IMR-90 (cell line): ENCODE data around the gene TBC1D17. TPM values are rescaled to one million over a fixed set of nuclear protein-coding genes. Genes with fewer than 3 reads are reported as not detected.

ENCODE experiments used
- ATAC-seq: fragments of 200-7000 bp; cut with Tn5 transposase; 2 replicates; pipeline ENCODE4 v1.9.1; 2020; ENCODE audit warnings: low read depth, mild to moderate bottlenecking, moderate library complexity
- BruUV-seq: library from RNA; stranded (reverse); fragments of 400-500 nt; replicated peaks from 2 replicates; lab custom pipeline; 2021; lab: Mats Ljungman, UMichigan
- CTCF ChIA-PET: fragments of 300-600 bp; formaldehyde crosslinking; extraction: SDS; loops from one replicate; lab custom pipeline; 2021; ENCODE audit warnings: antibody characterized with exemption; lab: Yijun Ruan, JAX
- POLR2A ChIA-PET: fragments of 300-600 bp; sonication (Branson Sonifier 250); formaldehyde crosslinking; loops from one replicate; lab custom pipeline; 2022; ENCODE audit warnings: antibody characterized with exemption; ENCODE audit not compliant: unreplicated experiment; lab: Charles Lee
- DNase-seq: peaks from one replicate; pipeline ENCODE4 v3.0.0; 2013
- H2AFZ ChIP-seq: replicated peaks from 2 replicates; pipeline ENCODE3; 2013; ENCODE audit warnings: low read length, mild to moderate bottlenecking; ENCODE audit not compliant: poor library complexity
- H2AK5ac ChIP-seq: 2 replicates; pipeline ENCODE4 v1.6.1; 2013; ENCODE audit warnings: low read depth, low read length, inconsistent platforms
- H2AK9ac ChIP-seq: replicated peaks from 2 replicates; pipeline ENCODE3; 2013; ENCODE audit warnings: mild to moderate bottlenecking, low read depth, low read length, moderate library complexity; ENCODE audit not compliant: poor library complexity
- H2BK120ac ChIP-seq: 2 replicates; pipeline ENCODE4 v1.6.1; 2013; ENCODE audit warnings: low read depth, low read length, inconsistent platforms
- H2BK15ac ChIP-seq: 3 replicates; pipeline ENCODE4 v1.6.1; 2013; ENCODE audit warnings: low read depth, low read length, inconsistent platforms
- H2BK20ac ChIP-seq: 2 replicates; pipeline ENCODE4 v1.6.1; 2013; ENCODE audit warnings: low read depth, mild to moderate bottlenecking, inconsistent platforms, low read length, moderate library complexity
- H2BK5ac ChIP-seq: 2 replicates; pipeline ENCODE4 v1.6.1; 2013; ENCODE audit warnings: mild to moderate bottlenecking, low read depth, low read length, inconsistent platforms; ENCODE audit not compliant: poor library complexity, severe bottlenecking
- H3K14ac ChIP-seq: replicated peaks from 2 replicates; pipeline ENCODE4 v1.6.1; 2013; ENCODE audit warnings: low read depth, low read length, inconsistent platforms
- H3K18ac ChIP-seq: 2 replicates; pipeline ENCODE4 v1.6.1; 2013; ENCODE audit warnings: low read depth, low read length, control low read depth
- H3K23ac ChIP-seq: 2 replicates; pipeline ENCODE4 v1.6.1; 2013; ENCODE audit warnings: low read depth, low read length, inconsistent platforms
- H3K27ac ChIP-seq: 2 replicates; pipeline ENCODE4 v1.5.1; 2013; ENCODE audit warnings: mild to moderate bottlenecking, control low read depth, low read length; ENCODE audit not compliant: insufficient read depth
- H3K27me3 ChIP-seq: 2 replicates; pipeline ENCODE4 v1.6.1; 2013; ENCODE audit warnings: low read length; ENCODE audit not compliant: control insufficient read depth, insufficient read depth
- H3K36me3 ChIP-seq: 2 replicates; pipeline ENCODE4 v1.6.1; 2013; ENCODE audit warnings: low read length, mixed read lengths; ENCODE audit not compliant: control insufficient read depth, insufficient read depth
- H3K4ac ChIP-seq: 2 replicates; pipeline ENCODE4 v1.6.1; 2013; ENCODE audit warnings: low read depth, low read length, inconsistent platforms
- H3K4me1 ChIP-seq: 2 replicates; pipeline ENCODE4 v1.6.1; 2013; ENCODE audit warnings: low read length, mixed read lengths; ENCODE audit not compliant: control insufficient read depth, insufficient read depth
- H3K4me2 ChIP-seq: 2 replicates; pipeline ENCODE4 v1.6.1; 2013; ENCODE audit warnings: low read depth, mild to moderate bottlenecking, control low read depth, low read length, moderate library complexity
- H3K4me3 ChIP-seq: 2 replicates; pipeline ENCODE4 v1.5.1; 2013; ENCODE audit warnings: low read depth, mild to moderate bottlenecking, control low read depth, low read length, moderate library complexity; ENCODE audit not compliant: insufficient read depth
- H3K56ac ChIP-seq: 2 replicates; pipeline ENCODE4 v1.6.1; 2013; ENCODE audit warnings: low read length, inconsistent platforms; ENCODE audit not compliant: insufficient read depth; ENCODE audit errors: extremely low read depth
- H3K79me1 ChIP-seq, 2 experiments: 2 replicates each; pipeline ENCODE4 v1.6.1; 2013; ENCODE audit warnings: low read length in 2 of 2, inconsistent platforms in 1 of 2, low read depth in 1 of 2
- H3K9ac ChIP-seq: 2 replicates; pipeline ENCODE4 v1.6.1; 2013; ENCODE audit warnings: low read depth, low read length, control low read depth
- H3K9me1 ChIP-seq: 2 replicates; pipeline ENCODE4 v1.6.1; 2013; ENCODE audit warnings: low read length, inconsistent platforms; ENCODE audit not compliant: insufficient read depth
- H3K9me3 ChIP-seq: 2 replicates; pipeline ENCODE4 v1.6.1; 2013; ENCODE audit warnings: low read length; ENCODE audit not compliant: control insufficient read depth, insufficient read depth
- H4K20me1 ChIP-seq: 2 replicates; pipeline ENCODE4 v1.6.1; 2013; ENCODE audit warnings: low read length, inconsistent platforms; ENCODE audit not compliant: insufficient read depth
- H4K5ac ChIP-seq: 2 replicates; pipeline ENCODE4 v1.6.1; 2013; ENCODE audit warnings: mild to moderate bottlenecking, low read depth, low read length, control low read depth
- H4K8ac ChIP-seq, 2 experiments: 2 replicates each; pipeline ENCODE4 v1.6.1; 2013; ENCODE audit warnings: low read depth in 2 of 2, low read length in 2 of 2, control low read depth in 1 of 2, inconsistent platforms in 1 of 2
- H4K91ac ChIP-seq: 2 replicates; pipeline ENCODE4 v1.6.1; 2013; ENCODE audit warnings: low read depth, low read length, inconsistent platforms; ENCODE audit not compliant: insufficient read depth
- USF2 ChIP-seq: fragments of 150-350 bp; IDR thresholded peaks from 2 replicates; pipeline ENCODE4 v1.6.1; 2017; ENCODE audit warnings: mild to moderate bottlenecking, antibody characterized with exemption, low read length, low read depth
- WGBS, 2 experiments: methylation state at CpG; one replicate each; pipeline versions ENCODE4 v1.1.5 to v1.1.7; 2013; ENCODE audit warnings: missing lambda C conversion rate in 2 of 2; ENCODE audit not compliant: insufficient read length in 1 of 2; ENCODE audit errors: extremely low coverage in 2 of 2; 5-methylcytosine and 5-hydroxymethylcytosine counted together
- dilution Hi-C: fragments of 300-500 bp; cut with HindIII; formaldehyde crosslinking; loops from one replicate; pipeline ENCODE4 v1.14.3; 2018; ENCODE audit warnings: low sequenced_read_pairs; ENCODE audit not compliant: unreplicated experiment
- in situ Hi-C: fragments of 300-500 bp; cut with MboI; formaldehyde crosslinking; loops from 3 replicates; pipeline ENCODE4 v1.14.3; 2019; ENCODE audit warnings: low sequenced_read_pairs, inconsistent platforms, mixed read lengths
- intact Hi-C: fragments of 100-400 bp; cut with micrococcal nuclease; formaldehyde crosslinking; loops from 2 replicates; pipeline ENCODE4 v1.10.0; 2022
- polyA plus RNA-seq, 3 experiments: library from polyadenylated mRNA; depleted of rRNA; stranded (reverse); fragments of >200 nt; gene quantifications; 2 replicates each; pipeline ENCODE4 v1.2.3, GENCODE V29; 2012; ENCODE audit warnings: low replicate concordance in 1 of 3
- total RNA-seq: library from RNA; depleted of rRNA; stranded (reverse); fragments of >200 nt; gene quantifications from 2 replicates; pipeline ENCODE4 v1.2.3, GENCODE V29; 2012

Gene TBC1D17
- total and polyA plus RNA-seq, 2 of the 4 experiments (the other 2 are of a cell fraction): 1.1 to 27.8 TPM

GRCh38 chr19:49913720-49914119 is 36.2 kb downstream of the TBC1D17 start:
- no peak overlapping the region for H2BK20ac ChIP-seq
- H3K23ac ChIP-seq: no peak overlapping the region
- H3K4me2 ChIP-seq: no peak overlapping the region
- H2AK9ac ChIP-seq: no peak overlapping the region
- no peak overlapping the region for H2AFZ ChIP-seq
- H3K14ac ChIP-seq: no peak overlapping the region
- H4K8ac ChIP-seq: no peak overlapping the region
- WGBS, 2 experiments: 100% methylated on average over 1 of the region's 10 CpGs; no CpG with 5 or more reads in 1 of the 2 experiments
- H2BK15ac ChIP-seq: no peak overlapping the region
- no peak overlapping the region for H4K91ac ChIP-seq
- no peak overlapping the region for H2BK120ac ChIP-seq
- no peak overlapping the region for H3K56ac ChIP-seq
- peaks cover 9% of the 10 kb centered on the region for H3K9me1 ChIP-seq
- H3K36me3 ChIP-seq: peaks cover 59% of the 10 kb centered on the region
- ChIA-PET CTCF (no interaction called here), POLR2A (no interaction called here)
- H3K18ac ChIP-seq: no peak overlapping the region
- TF ChIP-seq USF2: no peak
- H3K9me3 ChIP-seq: no peaks in the 10 kb centered on the region
- BruUV-seq: no TSS peak
- no peak overlapping the region for H2BK5ac ChIP-seq
- H4K20me1 ChIP-seq: peaks cover 28% of the 10 kb centered on the region
- intact Hi-C loops: no loop called here
- peaks cover 3% of the 10 kb centered on the region for H3K4me1 ChIP-seq
- no peak overlapping the region for H3K4ac ChIP-seq
- dilution Hi-C loops: no loop called here
- H3K27ac ChIP-seq: no peak overlapping the region
- no peaks in the 10 kb centered on the region for H3K27me3 ChIP-seq
- H3K4me3 ChIP-seq: no peak overlapping the region
- ATAC-seq (no peak), DNase-seq (no peak)
- no peak overlapping the region for H3K9ac ChIP-seq
- no peak overlapping the region for H4K5ac ChIP-seq
- in situ Hi-C loops: no loop called here
- no peak overlapping the region for H2AK5ac ChIP-seq
- H3K79me1 ChIP-seq: peaks cover 30 to 77% of the 10 kb centered on the region in 2 experiments
